EH (cell line): ENCODE results near the gene BCDIN3D.
A peak's percentile ranks its signal among the peaks of the same experiment; 100 is the strongest.

Source experiments
- DNase-seq: peaks from one replicate; pipeline ENCODE4 v3.0.0-alpha.2; 2015; ENCODE audit warnings: low read depth

The BCDIN3D gene

DNA sequence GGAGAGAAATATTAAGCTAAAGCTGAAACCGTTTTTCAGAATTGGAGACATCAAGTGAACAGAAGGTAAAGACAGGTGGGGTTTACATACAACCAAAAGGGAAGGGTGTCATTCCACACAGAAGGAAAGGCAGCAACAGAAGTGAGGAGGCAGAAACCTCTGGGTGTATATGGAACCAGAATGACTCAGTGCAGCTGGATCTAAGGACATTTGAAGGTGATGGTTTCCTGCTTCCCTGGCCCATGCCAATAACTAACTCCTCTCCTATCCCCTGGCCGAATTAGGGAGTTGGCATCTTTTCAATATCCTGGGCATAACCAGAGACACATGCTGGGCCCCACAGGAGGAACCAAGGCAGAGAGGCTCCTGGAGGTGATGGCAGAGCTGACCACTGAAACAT is 23.1 kb downstream of the BCDIN3D start:
- no peak for DNase-seq

GRCh38 chr12:49818241-49818895 is 24.5 kb downstream of the BCDIN3D start:
- peak; percentile 26 for DNase-seq

DNA sequence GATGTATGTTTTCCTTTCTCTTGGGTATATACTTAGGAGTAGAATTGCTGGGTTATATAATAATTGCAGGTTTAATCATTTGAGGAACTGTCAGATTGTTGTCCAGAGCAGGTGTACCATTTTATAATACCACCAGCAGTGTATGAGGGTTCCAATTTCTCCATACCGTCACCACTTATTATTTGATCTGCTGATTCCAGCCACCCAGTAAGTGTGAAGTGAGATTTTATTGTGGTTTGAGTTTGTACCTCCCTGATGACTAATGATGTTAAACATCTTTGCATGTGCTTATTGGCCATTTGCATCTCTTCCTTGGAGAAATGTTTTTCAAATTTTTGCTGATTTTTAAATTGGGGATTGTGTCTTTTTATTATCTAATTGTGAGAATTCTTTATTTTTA is 29.8 kb downstream of the BCDIN3D start:
- DNase-seq, result peak; percentile 16

GRCh38 chr12:49811961-49812401 is 30.9 kb downstream of the BCDIN3D start:
- no peak for DNase-seq

DNA sequence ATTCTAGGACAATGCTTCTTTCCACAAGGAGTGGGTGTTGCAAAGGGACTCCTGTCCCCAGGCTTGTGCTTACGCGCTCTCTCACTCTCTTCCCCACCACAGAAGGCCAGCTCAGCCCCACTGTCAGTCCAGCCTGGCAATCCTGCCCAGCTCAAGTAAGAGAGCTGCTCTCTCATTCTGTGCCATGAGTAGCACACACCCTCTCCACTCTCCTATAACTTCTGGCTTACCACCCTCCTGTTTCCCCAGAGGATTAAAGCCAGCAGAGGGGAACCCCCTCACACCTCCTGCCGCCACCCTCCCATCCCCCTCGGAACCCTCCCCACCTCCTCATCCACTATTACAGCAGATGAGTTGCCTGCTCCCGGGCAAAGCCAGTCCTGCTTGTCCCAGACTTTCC is 31.8 kb downstream of the BCDIN3D start:
- no peak for DNase-seq

GRCh38 chr12:49809906-49810389 is 33.0 kb downstream of the BCDIN3D start:
- no peak for DNase-seq

- DNase-seq, result no peak
Measured at GRCh38 chr12:49809381-49809905, 33.5 kb downstream of the BCDIN3D start.

DNA sequence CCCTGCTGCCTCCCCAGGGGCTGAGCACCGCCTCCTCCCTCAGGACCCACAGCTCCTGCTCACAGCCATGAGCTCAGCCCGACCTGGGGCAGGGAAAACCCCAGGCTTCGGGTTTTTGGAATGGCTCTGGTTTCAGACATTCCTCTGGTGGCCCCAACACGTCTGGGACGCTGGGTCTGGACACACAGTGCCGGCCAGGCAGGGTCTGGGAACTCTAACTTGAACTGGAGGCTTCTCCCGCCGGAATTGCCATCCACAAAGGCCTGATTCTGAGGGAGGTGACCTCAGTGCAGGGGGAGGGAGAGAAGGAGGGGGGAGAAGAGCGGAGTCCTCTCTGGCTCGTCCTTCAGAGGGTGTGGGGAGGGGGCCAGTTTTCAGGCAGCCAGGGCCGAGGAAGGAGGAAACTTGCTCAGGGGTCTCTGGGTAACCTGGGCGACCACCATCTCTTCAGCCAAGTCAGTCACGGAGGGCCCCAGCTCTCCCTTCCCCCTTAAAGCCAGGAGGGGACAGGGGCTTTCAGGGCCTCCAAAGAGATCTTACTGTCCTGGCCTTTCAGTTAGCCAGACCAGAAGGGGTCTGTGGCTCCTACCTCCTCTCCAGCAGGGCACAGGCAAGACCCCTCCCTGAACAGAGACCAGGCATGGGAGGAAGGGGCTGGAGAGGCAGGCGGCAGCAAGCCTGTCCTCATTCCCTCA is 34.1 kb downstream of the BCDIN3D start:
- no peak for DNase-seq

- no peak for DNase-seq
Measured at GRCh38 chr12:49807991-49808580, 34.8 kb downstream of the BCDIN3D start.

GRCh38 chr12:49806877-49807276 is 36.0 kb downstream of the BCDIN3D start:
- no peak for DNase-seq

GRCh38 chr12:49806321-49806813 is 36.5 kb downstream of the BCDIN3D start:
- DNase-seq, result no peak

- DNase-seq, result no peak
Measured at GRCh38 chr12:49805409-49805808, 37.5 kb downstream of the BCDIN3D start.

DNA sequence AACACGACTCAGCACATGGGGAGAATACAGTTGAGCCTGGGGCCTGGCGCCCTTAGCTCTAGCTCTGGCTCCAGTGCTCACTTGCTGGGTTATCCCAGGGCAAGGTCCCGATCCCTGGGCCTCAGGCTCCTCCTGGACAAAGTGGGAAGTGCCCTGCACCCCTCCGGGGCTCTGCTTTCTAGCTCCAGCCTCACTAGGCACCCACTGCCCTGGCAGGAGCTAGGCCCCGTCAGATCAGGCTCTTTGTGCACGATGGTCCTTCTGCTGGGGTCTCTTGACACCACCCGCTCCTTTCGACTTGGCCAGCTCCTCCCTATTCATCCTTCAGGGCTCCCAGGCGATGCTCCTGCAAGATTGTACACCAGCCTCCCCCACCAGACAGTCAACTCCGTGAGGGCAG is 38.1 kb downstream of the BCDIN3D start:
- DNase-seq, result no peak

DNA sequence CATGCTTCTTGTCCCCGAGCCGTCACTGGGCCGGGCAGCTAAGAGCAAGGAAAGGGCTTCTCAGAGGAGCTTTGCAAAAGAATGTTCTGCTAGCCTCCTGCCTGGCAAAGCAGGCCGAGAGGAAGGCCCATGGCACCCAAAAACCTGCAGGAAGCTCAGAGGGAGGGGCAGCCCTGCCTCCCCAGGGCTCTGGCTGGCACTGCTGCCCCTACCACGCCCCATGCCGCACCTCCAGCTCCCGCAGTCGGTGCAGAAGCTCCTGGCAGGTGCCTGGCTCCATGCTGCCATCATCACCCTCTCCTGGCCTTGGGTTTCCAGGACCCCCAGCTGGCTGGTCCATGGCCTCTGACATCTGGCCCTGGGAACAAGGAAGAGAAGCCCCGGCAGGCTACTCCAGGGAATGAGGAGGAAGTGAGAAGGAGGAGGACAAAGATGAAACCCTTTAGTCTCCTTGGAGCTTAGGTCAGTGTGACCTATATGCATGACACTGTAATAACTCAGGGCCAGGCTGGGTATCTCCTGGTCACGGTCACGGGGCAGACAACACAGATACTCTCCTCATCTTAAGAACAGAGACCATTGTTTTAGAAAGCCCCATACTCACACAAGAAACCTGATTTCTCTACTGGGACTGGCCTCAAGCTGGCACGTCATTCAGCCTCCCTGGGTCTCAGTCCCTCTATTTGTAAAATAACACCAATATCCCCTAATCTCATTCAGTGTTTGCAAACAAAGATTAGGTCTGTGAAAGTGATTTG is 39.0 kb downstream of the BCDIN3D start:
- DNase-seq, result no peak

DNA sequence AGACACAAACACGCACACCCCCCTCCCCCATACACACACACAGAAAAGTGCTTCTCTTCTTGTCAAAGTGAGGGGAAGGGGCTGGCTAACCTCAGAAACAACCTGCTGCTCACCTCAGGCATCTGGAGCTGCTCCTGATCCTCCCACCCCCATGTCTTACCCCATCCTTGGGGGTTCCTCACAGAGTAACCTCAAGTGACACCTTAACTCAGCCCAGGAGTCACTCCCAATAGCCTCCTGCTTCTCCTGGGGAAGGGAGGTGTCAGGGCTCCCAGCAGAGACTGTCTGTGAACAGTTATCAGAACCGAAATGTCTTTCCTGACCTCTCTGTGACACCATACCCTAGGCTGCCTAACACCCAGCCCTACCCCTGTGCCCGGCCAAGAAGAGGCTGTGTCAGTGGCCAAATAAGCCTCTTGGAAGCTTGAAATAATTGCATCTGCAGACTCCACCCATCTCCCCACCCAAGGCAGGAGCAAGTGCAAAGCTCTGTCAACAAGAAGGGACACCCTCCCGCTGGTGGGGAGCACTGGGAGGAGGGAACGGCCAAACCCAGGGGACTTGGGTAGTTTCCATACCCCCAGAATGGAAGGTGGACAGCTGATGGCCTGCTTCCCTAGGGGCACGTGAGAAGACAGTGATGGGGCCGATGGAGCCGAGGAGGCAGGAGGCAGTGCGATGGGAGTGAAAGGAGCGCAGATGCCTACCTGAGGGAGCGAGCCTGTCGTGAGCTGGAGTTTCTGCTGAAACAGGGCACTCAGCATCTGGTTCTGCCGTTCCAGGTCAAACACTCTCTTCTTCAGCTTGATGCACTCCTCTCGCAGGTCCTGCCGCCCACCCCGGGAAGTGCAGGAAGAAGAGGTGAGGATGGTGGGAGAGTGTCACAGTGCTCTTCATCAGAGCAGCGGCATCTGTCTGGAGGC is 41.5 kb downstream of the BCDIN3D start:
- DNase-seq, result no peak

- DNase-seq, result no peak
Measured at GRCh38 chr12:49800421-49801140, 42.3 kb downstream of the BCDIN3D start.

DNA sequence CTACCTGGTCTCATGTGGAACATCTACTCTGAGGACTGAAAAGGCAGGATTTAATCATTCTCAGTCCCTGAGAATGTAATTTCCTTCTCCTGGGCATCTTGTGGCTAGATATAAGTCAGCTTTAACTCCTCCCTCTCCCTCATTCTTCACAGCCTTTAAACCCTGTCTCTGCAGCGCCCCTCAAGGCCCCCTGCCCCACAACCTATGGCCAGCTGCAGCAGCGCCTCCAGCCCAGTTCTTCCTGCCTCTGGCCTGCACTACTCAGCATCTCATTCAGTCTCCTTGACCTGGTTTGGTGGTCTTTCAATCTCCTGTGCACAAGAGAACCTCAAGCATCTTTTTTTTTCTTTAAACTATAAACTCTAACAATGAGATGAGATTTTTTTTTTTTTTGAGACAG is 44.0 kb downstream of the BCDIN3D start:
- no peak for DNase-seq

DNA sequence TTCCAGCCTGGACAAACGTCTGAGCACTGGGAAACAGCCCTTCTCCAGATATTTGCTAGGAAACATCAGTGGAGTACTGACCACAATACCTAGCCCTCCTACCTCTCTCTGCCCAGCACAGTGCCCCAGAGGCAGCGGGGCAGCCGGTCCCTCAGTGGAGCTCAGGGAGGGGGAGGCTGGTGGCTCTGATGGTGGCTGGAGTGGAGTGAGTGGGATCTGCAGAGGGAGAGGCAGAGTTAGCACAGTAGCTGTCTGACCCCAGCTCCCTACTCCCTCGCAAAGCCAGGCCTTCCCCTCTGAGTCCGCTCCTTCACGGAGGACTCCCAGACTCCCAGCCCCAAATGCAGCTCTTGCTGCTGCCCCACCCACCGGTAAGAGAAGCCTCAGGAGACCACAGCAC is 44.7 kb downstream of the BCDIN3D start:
- no peak for DNase-seq

DNA sequence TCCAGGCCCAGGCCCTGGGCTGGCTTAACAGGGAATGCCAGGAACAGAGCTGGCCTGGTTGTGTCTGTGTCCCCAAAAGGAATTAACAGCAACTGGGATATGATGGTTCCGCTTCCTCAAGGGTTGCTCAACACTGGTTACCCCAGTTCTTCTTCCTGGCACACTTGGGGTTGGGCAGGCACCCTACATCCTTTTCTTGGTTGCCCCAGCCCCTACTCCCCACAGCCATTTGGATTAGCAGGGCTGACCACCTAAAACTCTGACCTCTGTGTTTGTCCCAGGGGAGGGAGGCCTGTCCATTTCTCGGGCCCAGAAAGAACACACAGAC is 45.5 kb downstream of the BCDIN3D start:
- no peak for DNase-seq
